ENCODE measurements around the gene DNAJC12.
A peak's percentile ranks its signal among the peaks of the same experiment; 100 is the strongest.

The DNAJC12 gene

GRCh38 chr10:67790534-67791408 is 47.2 kb downstream of the DNAJC12 start:
- Histone ChIP-seq H3K27me3 (no peaks in the 10 kb centered on the region), H3K4me1 (no peaks in the 10 kb centered on the region), H3K36me3 (no peaks in the 10 kb centered on the region), H3K9me3 (no peaks in the 10 kb centered on the region), H3K4me3 (ENCODE audit: low read depth, low read length) (no peak overlapping the region)
- DNase-seq: no peak
- TF ChIP-seq, protein P1, sequence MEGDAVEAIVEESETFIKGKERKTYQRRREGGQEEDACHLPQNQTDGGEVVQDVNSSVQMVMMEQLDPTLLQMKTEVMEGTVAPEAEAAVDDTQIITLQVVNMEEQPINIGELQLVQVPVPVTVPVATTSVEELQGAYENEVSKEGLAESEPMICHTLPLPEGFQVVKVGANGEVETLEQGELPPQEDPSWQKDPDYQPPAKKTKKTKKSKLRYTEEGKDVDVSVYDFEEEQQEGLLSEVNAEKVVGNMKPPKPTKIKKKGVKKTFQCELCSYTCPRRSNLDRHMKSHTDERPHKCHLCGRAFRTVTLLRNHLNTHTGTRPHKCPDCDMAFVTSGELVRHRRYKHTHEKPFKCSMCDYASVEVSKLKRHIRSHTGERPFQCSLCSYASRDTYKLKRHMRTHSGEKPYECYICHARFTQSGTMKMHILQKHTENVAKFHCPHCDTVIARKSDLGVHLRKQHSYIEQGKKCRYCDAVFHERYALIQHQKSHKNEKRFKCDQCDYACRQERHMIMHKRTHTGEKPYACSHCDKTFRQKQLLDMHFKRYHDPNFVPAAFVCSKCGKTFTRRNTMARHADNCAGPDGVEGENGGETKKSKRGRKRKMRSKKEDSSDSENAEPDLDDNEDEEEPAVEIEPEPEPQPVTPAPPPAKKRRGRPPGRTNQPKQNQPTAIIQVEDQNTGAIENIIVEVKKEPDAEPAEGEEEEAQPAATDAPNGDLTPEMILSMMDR (IDR thresholded peaks at IDR 0.05; ENCODE audit: low read depth, low read length): no peak

DNA sequence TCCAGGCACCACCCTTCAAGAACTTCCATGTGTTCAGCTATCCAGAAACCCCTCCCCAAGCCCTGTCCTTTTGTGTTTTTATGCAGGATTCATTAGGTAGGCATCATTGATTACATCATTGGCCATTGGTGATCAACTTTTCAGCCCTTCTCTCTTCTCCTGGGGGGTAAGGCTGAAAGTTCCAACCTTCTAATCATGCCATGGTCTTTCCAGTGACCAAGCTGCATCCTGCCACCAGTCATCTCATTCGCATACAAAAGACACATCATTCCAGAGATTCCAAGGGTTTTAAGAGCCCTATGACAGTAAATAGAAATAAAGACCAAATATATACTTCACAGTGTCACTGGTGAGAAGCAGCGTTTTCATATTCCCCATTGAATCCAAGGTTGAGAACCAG is 48.2 kb downstream of the DNAJC12 start:
- TF ChIP-seq, protein P1 (IDR thresholded peaks at IDR 0.05; ENCODE audit: low read depth, low read length): no peak
- no peaks in the 10 kb centered on the region for H3K36me3 ChIP-seq
- H3K27me3 ChIP-seq: no peaks in the 10 kb centered on the region
- H3K9me3 ChIP-seq: no peaks in the 10 kb centered on the region
- H3K4me1 ChIP-seq: no peaks in the 10 kb centered on the region
- no peak for DNase-seq
- H3K4me3 ChIP-seq (ENCODE audit: low read depth, low read length): no peak overlapping the region

DNA sequence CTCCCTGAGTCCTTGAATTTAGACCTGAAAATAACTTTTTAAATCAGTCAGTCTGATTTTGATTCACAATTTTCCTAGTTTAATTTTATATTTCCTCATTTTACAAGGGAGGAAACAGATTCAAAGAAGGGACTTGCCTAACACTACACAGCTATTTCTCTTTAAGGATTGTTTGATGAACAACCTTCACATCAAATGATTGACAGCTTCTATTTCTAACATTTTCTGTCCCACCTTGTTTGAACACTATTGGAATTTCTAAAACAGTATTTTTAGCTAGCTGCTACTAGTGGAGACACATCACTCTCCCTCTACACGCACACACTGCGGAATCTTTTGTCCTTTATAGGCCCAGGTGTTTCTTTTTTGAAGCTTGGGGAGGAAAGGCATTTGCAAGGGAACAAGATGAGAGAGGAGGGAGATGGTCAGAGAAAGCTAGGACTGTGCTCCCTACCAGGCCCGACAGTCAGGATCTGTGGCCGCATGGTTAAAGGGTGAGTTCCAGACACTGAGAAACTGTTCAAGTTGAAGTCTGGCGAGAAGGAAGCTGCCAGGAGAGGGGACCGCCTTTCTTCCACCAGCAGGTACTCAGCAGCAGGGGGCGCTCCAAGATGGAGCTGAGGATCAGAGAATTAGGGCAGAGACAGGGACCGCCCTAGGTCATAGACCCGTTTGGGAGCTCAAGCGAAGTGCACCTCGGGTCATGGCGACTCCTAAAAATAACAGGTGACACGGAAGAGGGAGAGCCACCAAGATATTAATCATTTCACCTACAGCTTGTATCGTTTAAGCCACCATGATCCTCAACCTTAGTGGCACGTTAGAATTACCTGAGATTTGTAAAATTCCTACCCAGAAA is 49.7 kb downstream of the DNAJC12 start:
- TF ChIP-seq, protein P1 (IDR thresholded peaks at IDR 0.05; ENCODE audit: low read depth, low read length): peak; percentile 82
- no peaks in the 10 kb centered on the region for H3K36me3 ChIP-seq
- 0 out of 2 replicates have a peak overlapping the region, but pooled peaks have one; percentile 8 for H3K4me3 ChIP-seq (ENCODE audit: low read depth, low read length)
- no peaks in the 10 kb centered on the region for H3K4me1 ChIP-seq
- no peaks in the 10 kb centered on the region for H3K9me3 ChIP-seq
- peak; percentile 74 for DNase-seq
- H3K27me3 ChIP-seq: no peaks in the 10 kb centered on the region

- TF ChIP-seq, protein P1 (IDR thresholded peaks at IDR 0.05; ENCODE audit: low read depth, low read length): no peak
- Histone ChIP-seq H3K9me3 (no peaks in the 10 kb centered on the region), H3K36me3 (no peaks in the 10 kb centered on the region), H3K4me1 (no peaks in the 10 kb centered on the region), H3K4me3 (ENCODE audit: low read depth, low read length) (no peak overlapping the region), H3K27me3 (no peaks in the 10 kb centered on the region)
- no peak for DNase-seq
Measured at GRCh38 chr10:67785098-67785497, 52.9 kb downstream of the DNAJC12 start.

DNA sequence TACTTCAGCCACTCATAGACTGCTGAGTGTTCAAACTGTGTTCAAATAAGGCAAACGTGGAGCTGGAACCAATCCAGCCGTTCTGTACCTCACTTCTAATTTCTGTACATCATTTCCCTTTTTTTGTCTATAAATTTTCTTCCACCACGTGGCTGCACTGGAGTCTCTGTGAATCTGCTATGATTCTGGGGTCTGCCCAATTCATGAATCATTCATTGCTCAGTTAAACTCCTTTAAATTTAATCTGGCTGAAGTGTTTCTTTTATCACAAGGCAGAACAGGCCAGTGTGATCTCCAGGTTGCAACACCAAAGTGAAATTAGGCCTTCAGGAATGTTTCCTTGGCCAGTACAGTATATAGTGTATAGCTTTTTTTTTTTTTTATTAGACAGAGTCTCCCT is 53.5 kb downstream of the DNAJC12 start:
- no peak for DNase-seq
- no peak overlapping the region for H3K4me3 ChIP-seq (ENCODE audit: low read depth, low read length)
- H3K36me3 ChIP-seq: no peaks in the 10 kb centered on the region
- H3K9me3 ChIP-seq: no peaks in the 10 kb centered on the region
- no peaks in the 10 kb centered on the region for H3K27me3 ChIP-seq
- H3K4me1 ChIP-seq: no peaks in the 10 kb centered on the region
- TF ChIP-seq, protein P1 (IDR thresholded peaks at IDR 0.05; ENCODE audit: low read depth, low read length): no peak

Measured in BE2C (cell line).